Left lung (tissue), 10 donors: ENCODE data around the gene KRTAP5-6. TPM values are rescaled to one million over a fixed set of nuclear protein-coding genes. Genes with fewer than 3 reads are reported as not detected.

Source experiments
- ATAC-seq: fragments of 200-7000 bp; cut with Tn5 transposase; one replicate; pipeline ENCODE4 v1.9.1; 2020; ENCODE audit warnings: moderate library complexity
- DNase-seq, 4 donors: peaks; one replicate each; pipeline ENCODE4 v3.0.0-alpha.2; 2013 to 2020
- H3K27ac ChIP-seq, 2 donors: fragments of 200-600 bp; sonication (generic) in 1 of 2; one replicate each; pipeline versions ENCODE4 v1.5.0 to v1.8.0; 2020 to 2021
- H3K27me3 ChIP-seq, 2 donors: fragments of 200-600 bp; sonication (generic) in 1 of 2; one replicate each; pipeline versions ENCODE4 v1.5.0 to v1.8.0; 2020 to 2021
- H3K36me3 ChIP-seq, 2 donors: fragments of 200-600 bp; sonication (generic) in 1 of 2; one replicate each; pipeline versions ENCODE4 v1.5.0 to v1.8.0; 2020 to 2021
- H3K4me1 ChIP-seq, 2 donors: fragments of 200-600 bp; one replicate each; pipeline ENCODE4 v1.8.0; 2021
- H3K4me3 ChIP-seq, 2 donors: fragments of 200-600 bp; sonication (generic) in 1 of 2; one replicate each; pipeline versions ENCODE4 v1.5.0 to v1.8.0; 2020 to 2021; ENCODE audit warnings: mild to moderate bottlenecking in 1 of 2
- H3K9me3 ChIP-seq, 2 donors: fragments of 200-600 bp; sonication (generic) in 1 of 2; one replicate each; pipeline versions ENCODE4 v1.5.0 to v1.8.0; 2020 to 2021
- CTCF ChIP-seq, 2 donors: fragments of 200-600 bp; sonication (generic) in 1 of 2; IDR thresholded peaks; one replicate each; pipeline versions ENCODE4 v1.5.0 to v1.8.0; 2021; ENCODE audit warnings: antibody characterized with exemption in 2 of 2
- intact Hi-C, 2 donors: fragments of 100-400 bp; cut with DNase I; formaldehyde crosslinking; loops; one replicate each; pipeline versions ENCODE4 v1.11.2 to v1.14.2; 2022
- polyA plus RNA-seq, 6 donors: library from polyadenylated mRNA; unstranded; fragments of 120-200 nt; gene quantifications; one replicate each; pipeline ENCODE4 v1.2.1, GENCODE V29; 2013; ENCODE audit not compliant: insufficient read length in 6 of 6
- total RNA-seq, 2 donors: library from RNA; stranded (reverse); fragmentation: NEBNext Ultra II Directional; extraction: Animal tissue kit (Norgen Biotek cat#: 25700); gene quantifications; one replicate each; pipeline ENCODE4 v1.2.1, GENCODE V29; 2021
- donor health status: DM: no; HTN: yes; CAD: no.
- donor health status: DM: no; HTN: no; CAD: no.

Gene KRTAP5-6
- total and polyA plus RNA-seq, 8 donors: not detected

- no peak for TF ChIP-seq CTCF (IDR thresholded peaks at IDR 0.05)
- intact Hi-C loops: no loop called here
- ATAC-seq (no peak), DNase-seq (no peak)
- Histone ChIP-seq H3K27ac (no peak overlapping the region), H3K9me3 (peaks cover 0 to 11% of the 10 kb centered on the region in 2 donors), H3K36me3 (peaks cover 0 to 9% of the 10 kb centered on the region in 2 donors), H3K4me3 (no peak overlapping the region), H3K27me3 (peaks cover 0 to 39% of the 10 kb centered on the region in 2 donors), H3K4me1 (peaks cover 0 to 1% of the 10 kb centered on the region in 2 donors)
Measured at GRCh38 chr11:1741741-1742140, 44.7 kb downstream of the KRTAP5-6 start.

- no peak overlapping the region for H3K27ac ChIP-seq
- H3K27me3 ChIP-seq: peaks cover 0 to 34% of the 10 kb centered on the region in 2 donors
- peaks cover 0 to 16% of the 10 kb centered on the region in 2 donors for H3K36me3 ChIP-seq
- H3K4me1 ChIP-seq: peaks cover 0 to 8% of the 10 kb centered on the region in 2 donors
- no peak overlapping the region for H3K4me3 ChIP-seq
- no peak for TF ChIP-seq CTCF (IDR thresholded peaks at IDR 0.05)
- ATAC-seq (no peak), DNase-seq (no peak)
- peaks cover 0 to 5% of the 10 kb centered on the region in 2 donors for H3K9me3 ChIP-seq
- intact Hi-C loops: no loop called here
Measured at GRCh38 chr11:1742371-1742770, 45.4 kb downstream of the KRTAP5-6 start.

- H3K9me3 ChIP-seq: no peaks in the 10 kb centered on the region
- H3K4me1 ChIP-seq: peaks cover 0 to 14% of the 10 kb centered on the region in 2 donors
- peaks cover 4 to 34% of the 10 kb centered on the region in 2 donors for H3K27me3 ChIP-seq
- no peak for TF ChIP-seq CTCF (IDR thresholded peaks at IDR 0.05)
- peaks cover 0 to 22% of the 10 kb centered on the region in 2 donors for H3K36me3 ChIP-seq
- no peak for DNase-seq
- H3K27ac ChIP-seq: no peak overlapping the region
- intact Hi-C loops: no loop called here
- no peak overlapping the region for H3K4me3 ChIP-seq
- no peak for ATAC-seq
Measured at GRCh38 chr11:1742869-1743584, 46.0 kb downstream of the KRTAP5-6 start.

- Histone ChIP-seq H3K27ac (no peak overlapping the region), H3K4me3 (no peak overlapping the region), H3K9me3 (no peaks in the 10 kb centered on the region), H3K27me3 (peaks cover 10 to 34% of the 10 kb centered on the region in 2 donors), H3K4me1 (peaks cover 0 to 21% of the 10 kb centered on the region in 2 donors), H3K36me3 (peaks cover 0 to 23% of the 10 kb centered on the region in 2 donors)
- DNase-seq: peak in 1 of 4 donors; percentile 26
- no peak for TF ChIP-seq CTCF (IDR thresholded peaks at IDR 0.05)
- ATAC-seq: no peak
- intact Hi-C loops: no loop called here
Measured at GRCh38 chr11:1743585-1744136, 46.7 kb downstream of the KRTAP5-6 start.

- Histone ChIP-seq H3K27ac (no peak overlapping the region), H3K4me3 (no peak overlapping the region), H3K36me3 (peaks cover 0 to 23% of the 10 kb centered on the region in 2 donors), H3K9me3 (no peaks in the 10 kb centered on the region), H3K27me3 (peaks cover 14 to 35% of the 10 kb centered on the region in 2 donors), H3K4me1 (peaks cover 0 to 27% of the 10 kb centered on the region in 2 donors)
- intact Hi-C loops: no loop called here
- TF ChIP-seq CTCF (IDR thresholded peaks at IDR 0.05): no peak
- DNase-seq: peak in 1 of 4 donors; percentile 31
- no peak for ATAC-seq
Measured at GRCh38 chr11:1744137-1744886, 47.3 kb downstream of the KRTAP5-6 start.
